Panc1 (cell line): ENCODE measurements around the gene ZNF782.

Experiments used
- POLR2AphosphoS5 ChIP-seq: IDR thresholded peaks from 2 replicates; pipeline ENCODE4 v1.6.1; 2012; ENCODE audit warnings: mild to moderate bottlenecking, low read depth, low read length, moderate library complexity
- REST ChIP-seq, 2 experiments: IDR thresholded peaks; 2 replicates each; pipeline ENCODE4 v1.6.1; 2011 to 2012; ENCODE audit warnings: low read depth in 2 of 2, control low read depth in 1 of 2, low read length in 1 of 2, mild to moderate bottlenecking in 1 of 2, moderate library complexity in 1 of 2; ENCODE audit not compliant: insufficient read depth in 1 of 2
- TF ChIP-seq, protein P1 (sequence below): fragments of 450-650 bp; IDR thresholded peaks from 2 replicates; pipeline ENCODE4 v1.5.1; 2017; ENCODE audit warnings: mild to moderate bottlenecking

- TF ChIP-seq POLR2AphosphoS5: no peak
- TF ChIP-seq REST (IDR thresholded peaks at IDR 0.05; ENCODE audit: insufficient read depth in 1 of 2, low read depth in 2 of 2, low read length in 1 of 2): no peak
- TF ChIP-seq, protein P1, sequence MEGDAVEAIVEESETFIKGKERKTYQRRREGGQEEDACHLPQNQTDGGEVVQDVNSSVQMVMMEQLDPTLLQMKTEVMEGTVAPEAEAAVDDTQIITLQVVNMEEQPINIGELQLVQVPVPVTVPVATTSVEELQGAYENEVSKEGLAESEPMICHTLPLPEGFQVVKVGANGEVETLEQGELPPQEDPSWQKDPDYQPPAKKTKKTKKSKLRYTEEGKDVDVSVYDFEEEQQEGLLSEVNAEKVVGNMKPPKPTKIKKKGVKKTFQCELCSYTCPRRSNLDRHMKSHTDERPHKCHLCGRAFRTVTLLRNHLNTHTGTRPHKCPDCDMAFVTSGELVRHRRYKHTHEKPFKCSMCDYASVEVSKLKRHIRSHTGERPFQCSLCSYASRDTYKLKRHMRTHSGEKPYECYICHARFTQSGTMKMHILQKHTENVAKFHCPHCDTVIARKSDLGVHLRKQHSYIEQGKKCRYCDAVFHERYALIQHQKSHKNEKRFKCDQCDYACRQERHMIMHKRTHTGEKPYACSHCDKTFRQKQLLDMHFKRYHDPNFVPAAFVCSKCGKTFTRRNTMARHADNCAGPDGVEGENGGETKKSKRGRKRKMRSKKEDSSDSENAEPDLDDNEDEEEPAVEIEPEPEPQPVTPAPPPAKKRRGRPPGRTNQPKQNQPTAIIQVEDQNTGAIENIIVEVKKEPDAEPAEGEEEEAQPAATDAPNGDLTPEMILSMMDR: no peak
Observed at GRCh38 chr9:96867079-96867804, 12.9 kb upstream of the ZNF782 start.
